HepG2 (cell line): ENCODE results near the gene CHN2. TPM values are rescaled to one million over a fixed set of nuclear protein-coding genes. Genes with fewer than 3 reads are reported as not detected.

Experiments used
- GABPB1 ChIP-seq: IDR thresholded peaks from 2 replicates; pipeline ENCODE4 v1.6.1; 2016; ENCODE audit warnings: mild to moderate bottlenecking, missing genetic modification reagents, moderate library complexity, missing compliant biosample characterization
- NAIF1 ChIP-seq: sonication (generic); formaldehyde crosslinking; IDR thresholded peaks from 2 replicates; pipeline ENCODE4 v1.5.0; 2020; ENCODE audit warnings: mild to moderate bottlenecking, missing genetic modification reagents, borderline replicate concordance
- NONO ChIP-seq, 2 experiments: fragments of 450-650 bp in 1 of 2; sonication (generic) in 1 of 2; formaldehyde crosslinking in 1 of 2; IDR thresholded peaks in 1 of 2; conservative IDR thresholded peaks in 1 of 2; 2 replicates each; pipeline versions ENCODE4 v1.6.1 to v1.8.0; 2017 to 2022; ENCODE audit warnings: mild to moderate bottlenecking in 1 of 2, missing genetic modification reagents in 1 of 2, moderate library complexity in 1 of 2
- PITX1 ChIP-seq: sonication (generic); formaldehyde crosslinking; IDR thresholded peaks from 2 replicates; pipeline ENCODE4 v1.5.1; 2020; ENCODE audit warnings: mild to moderate bottlenecking, missing genetic modification reagents
- SOX5 ChIP-seq: IDR thresholded peaks from 2 replicates; pipeline ENCODE4 v1.6.1; 2016; ENCODE audit warnings: borderline replicate concordance
- STAT5B ChIP-seq: sonication (generic); formaldehyde crosslinking; IDR thresholded peaks from 2 replicates; pipeline ENCODE4 v1.4.0; 2020; ENCODE audit warnings: missing genetic modification reagents
- TARDBP ChIP-seq: sonication (generic); formaldehyde crosslinking; IDR thresholded peaks from 2 replicates; pipeline ENCODE4 v1.8.0; 2022; ENCODE audit warnings: mild to moderate bottlenecking, missing genetic modification reagents
- TBP ChIP-seq: sonication (generic); formaldehyde crosslinking; IDR thresholded peaks from 2 replicates; pipeline ENCODE4 v1.5.0; 2020; ENCODE audit warnings: missing genetic modification reagents
- ZNF292 ChIP-seq: sonication (generic); formaldehyde crosslinking; IDR thresholded peaks from 2 replicates; pipeline ENCODE4 v1.8.1; 2022; ENCODE audit warnings: mild to moderate bottlenecking, low read depth, missing genetic modification reagents, borderline replicate concordance
- ZNF501 ChIP-seq: sonication (generic); formaldehyde crosslinking; IDR thresholded peaks from 2 replicates; pipeline ENCODE4 v1.5.1; 2020; ENCODE audit warnings: mild to moderate bottlenecking, moderate library complexity, missing genetic modification reagents
- ZNF558 ChIP-seq: sonication (generic); formaldehyde crosslinking; IDR thresholded peaks from 2 replicates; pipeline ENCODE4 v1.9.0; 2022; ENCODE audit warnings: mild to moderate bottlenecking, missing genetic modification reagents, borderline replicate concordance
- ZNF839 ChIP-seq: sonication (generic); formaldehyde crosslinking; IDR thresholded peaks from 2 replicates; pipeline ENCODE4 v1.4.0; 2020; ENCODE audit warnings: missing genetic modification reagents, mild to moderate bottlenecking, borderline replicate concordance
- polyA plus RNA-seq, 8 experiments: library from polyadenylated mRNA; depleted of rRNA in 3 of 8; stranded (reverse) in 7 of 8; unstranded in 1 of 8; fragments of >200 nt; fragmentation: Illumina TruSeq in 4 of 8; extraction: Trizol in 4 of 8; gene quantifications; 2 replicates each; pipeline versions ENCODE4 v1.2.1 to v1.2.3, GENCODE V29; 2011 to 2016; ENCODE audit warnings: low read depth in 4 of 8, missing spikeins in 1 of 8, mixed read lengths in 1 of 8; ENCODE audit not compliant: insufficient read depth in 1 of 8
- total RNA-seq, 5 experiments: library from RNA; depleted of rRNA; stranded (reverse); fragments of >200 nt; fragmentation: Illumina TruSeq; extraction: Trizol; gene quantifications; 2 replicates each; pipeline ENCODE4 v1.2.3, GENCODE V29; 2016; ENCODE audit warnings: low read depth in 1 of 5
- TF ChIP-seq, protein P1 (sequence below): sonication (generic); formaldehyde crosslinking; conservative IDR thresholded peaks from 2 replicates; pipeline ENCODE4 v1.4.0; 2020; ENCODE audit warnings: missing genetic modification reagents
- TF ChIP-seq, protein P2 (sequence below), 2 experiments: sonication (generic) in 1 of 2; formaldehyde crosslinking in 1 of 2; IDR thresholded peaks; 2 replicates each; pipeline versions ENCODE4 v1.4.0 to v1.6.1; 2016 to 2020; ENCODE audit warnings: borderline replicate concordance in 1 of 2, low read depth in 1 of 2, mild to moderate bottlenecking in 1 of 2, missing genetic modification reagents in 1 of 2
- TF ChIP-seq, protein P3 (sequence below): sonication (generic); formaldehyde crosslinking; IDR thresholded peaks from 2 replicates; pipeline ENCODE4 v1.4.0; 2020; ENCODE audit warnings: missing genetic modification reagents
- TF ChIP-seq, protein P4 (sequence below): IDR thresholded peaks from 2 replicates; pipeline ENCODE4 v1.6.1; 2012; ENCODE audit warnings: inconsistent platforms
- TF ChIP-seq, protein P5 (sequence below): sonication (generic); formaldehyde crosslinking; IDR thresholded peaks from 2 replicates; pipeline ENCODE4 v1.8.1; 2023; ENCODE audit warnings: mild to moderate bottlenecking, inconsistent platforms, moderate library complexity, missing genetic modification reagents, borderline replicate concordance
- TF ChIP-seq, protein P6 (sequence below): sonication (generic); formaldehyde crosslinking; IDR thresholded peaks from 2 replicates; pipeline ENCODE4 v1.4.0; 2020; ENCODE audit warnings: mild to moderate bottlenecking, missing genetic modification reagents

Gene CHN2
- total and polyA plus RNA-seq, 2 of the 13 experiments (the other 11 are each of a cell fraction or from before 2014, with no cell fraction given) = 23.5 to 30.5 TPM

DNA sequence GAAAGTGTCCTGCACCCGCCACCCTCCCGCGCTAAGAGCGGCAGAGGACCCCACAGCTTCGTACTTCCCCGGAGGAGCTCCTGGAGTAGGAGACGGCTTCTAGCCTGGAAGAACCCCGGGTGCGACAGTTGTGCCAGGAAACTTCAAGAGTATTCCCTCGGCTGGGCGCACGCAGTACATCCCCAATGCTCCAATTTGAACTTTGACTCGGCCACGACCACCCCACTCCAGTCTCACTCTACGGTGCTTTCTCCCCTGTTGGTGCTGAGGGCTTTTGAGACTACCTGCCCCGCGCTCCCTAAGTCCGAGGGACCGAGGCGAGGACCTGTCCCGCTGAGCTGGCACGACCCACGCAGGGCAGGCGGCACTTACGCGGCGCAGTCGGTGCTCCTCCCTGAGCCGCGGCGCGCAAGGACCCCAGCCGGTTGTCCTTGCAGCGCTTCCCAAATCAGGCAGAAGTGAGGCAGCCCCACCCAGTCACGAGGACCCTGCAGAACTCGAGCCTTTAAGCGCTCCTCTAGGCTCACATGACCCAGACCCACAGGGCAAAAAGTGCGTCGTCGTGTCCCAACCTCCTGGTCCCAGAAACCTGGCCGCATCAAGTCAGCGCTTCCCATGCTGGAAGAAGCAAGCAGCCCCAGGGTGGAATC is 48.4 kb upstream of the CHN2 start, which contains the start of gene CPVL (continued):
- TF ChIP-seq ZNF292 = peak; percentile 58; the same call in 1 of the 2 replicates
- TF ChIP-seq STAT5B (CRISPR knock-in tag) = 0 out of 2 replicates have a peak, but pooled peaks have one; percentile 35
- TF ChIP-seq, protein P1, sequence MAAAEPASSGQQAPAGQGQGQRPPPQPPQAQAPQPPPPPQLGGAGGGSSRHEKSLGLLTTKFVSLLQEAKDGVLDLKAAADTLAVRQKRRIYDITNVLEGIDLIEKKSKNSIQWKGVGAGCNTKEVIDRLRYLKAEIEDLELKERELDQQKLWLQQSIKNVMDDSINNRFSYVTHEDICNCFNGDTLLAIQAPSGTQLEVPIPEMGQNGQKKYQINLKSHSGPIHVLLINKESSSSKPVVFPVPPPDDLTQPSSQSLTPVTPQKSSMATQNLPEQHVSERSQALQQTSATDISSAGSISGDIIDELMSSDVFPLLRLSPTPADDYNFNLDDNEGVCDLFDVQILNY = no peak
- no peak for TF ChIP-seq PITX1 (CRISPR knock-in tag)
- TF ChIP-seq NAIF1 (CRISPR knock-in tag) = no peak
- TF ChIP-seq ZNF501 (CRISPR knock-in tag) = peak; percentile 1; the same call in 1 of the 2 replicates
- TF ChIP-seq, protein P2, sequence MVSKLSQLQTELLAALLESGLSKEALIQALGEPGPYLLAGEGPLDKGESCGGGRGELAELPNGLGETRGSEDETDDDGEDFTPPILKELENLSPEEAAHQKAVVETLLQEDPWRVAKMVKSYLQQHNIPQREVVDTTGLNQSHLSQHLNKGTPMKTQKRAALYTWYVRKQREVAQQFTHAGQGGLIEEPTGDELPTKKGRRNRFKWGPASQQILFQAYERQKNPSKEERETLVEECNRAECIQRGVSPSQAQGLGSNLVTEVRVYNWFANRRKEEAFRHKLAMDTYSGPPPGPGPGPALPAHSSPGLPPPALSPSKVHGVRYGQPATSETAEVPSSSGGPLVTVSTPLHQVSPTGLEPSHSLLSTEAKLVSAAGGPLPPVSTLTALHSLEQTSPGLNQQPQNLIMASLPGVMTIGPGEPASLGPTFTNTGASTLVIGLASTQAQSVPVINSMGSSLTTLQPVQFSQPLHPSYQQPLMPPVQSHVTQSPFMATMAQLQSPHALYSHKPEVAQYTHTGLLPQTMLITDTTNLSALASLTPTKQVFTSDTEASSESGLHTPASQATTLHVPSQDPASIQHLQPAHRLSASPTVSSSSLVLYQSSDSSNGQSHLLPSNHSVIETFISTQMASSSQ (IDR thresholded peaks at IDR 0.05; ENCODE audit: low read depth) = no peak
- TF ChIP-seq, protein P2 (CRISPR knock-in tag; IDR thresholded peaks at IDR 0.05; ENCODE audit: borderline replicate concordance) = no peak
- TF ChIP-seq, protein P3, sequence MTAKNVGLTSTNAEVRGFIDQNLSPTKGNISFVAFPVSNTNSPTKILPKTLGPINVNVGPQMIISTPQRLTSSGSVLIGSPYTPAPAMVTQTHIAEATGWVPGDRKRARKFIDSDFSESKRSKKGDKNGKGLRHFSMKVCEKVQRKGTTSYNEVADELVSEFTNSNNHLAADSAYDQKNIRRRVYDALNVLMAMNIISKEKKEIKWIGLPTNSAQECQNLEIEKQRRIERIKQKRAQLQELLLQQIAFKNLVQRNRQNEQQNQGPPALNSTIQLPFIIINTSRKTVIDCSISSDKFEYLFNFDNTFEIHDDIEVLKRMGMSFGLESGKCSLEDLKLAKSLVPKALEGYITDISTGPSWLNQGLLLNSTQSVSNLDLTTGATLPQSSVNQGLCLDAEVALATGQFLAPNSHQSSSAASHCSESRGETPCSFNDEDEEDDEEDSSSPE (CRISPR knock-in tag) = 0 out of 2 replicates have a peak, but pooled peaks have one; percentile 25
- 0 out of 2 replicates have a peak, but pooled peaks have one; percentile 39 for TF ChIP-seq TARDBP (CRISPR knock-in tag)
- TF ChIP-seq GABPB1 (CRISPR knock-in tag) = peak; percentile 59; the same call in 1 of the 2 replicates
- TF ChIP-seq, protein P4, sequence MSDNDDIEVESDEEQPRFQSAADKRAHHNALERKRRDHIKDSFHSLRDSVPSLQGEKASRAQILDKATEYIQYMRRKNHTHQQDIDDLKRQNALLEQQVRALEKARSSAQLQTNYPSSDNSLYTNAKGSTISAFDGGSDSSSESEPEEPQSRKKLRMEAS = peak; percentile 81; the same call in 1 of the 2 replicates
- no peak for TF ChIP-seq TBP (CRISPR knock-in tag)
- TF ChIP-seq, protein P5, sequence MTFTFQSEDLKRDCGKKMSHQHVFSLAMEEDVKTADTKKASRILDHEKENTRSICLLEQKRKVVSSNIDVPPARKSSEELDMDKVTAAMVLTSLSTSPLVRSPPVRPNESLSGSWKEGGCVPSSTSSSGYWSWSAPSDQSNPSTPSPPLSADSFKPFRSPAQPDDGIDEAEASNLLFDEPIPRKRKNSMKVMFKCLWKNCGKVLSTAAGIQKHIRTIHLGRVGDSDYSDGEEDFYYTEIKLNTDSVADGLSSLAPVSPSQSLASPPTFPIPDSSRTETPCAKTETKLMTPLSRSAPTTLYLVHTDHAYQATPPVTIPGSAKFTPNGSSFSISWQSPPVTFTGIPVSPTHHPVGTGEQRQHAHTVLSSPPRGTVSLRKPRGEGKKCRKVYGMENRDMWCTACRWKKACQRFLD = no peak
- TF ChIP-seq NONO (IDR thresholded peaks at IDR 0.05) = no peak
- peak; percentile 74; the same call in 1 of the 2 replicates for TF ChIP-seq NONO (CRISPR knock-in tag; conservative IDR thresholded peaks at IDR 0.05)
- peak; percentile 52; the same call in 1 of the 2 replicates for TF ChIP-seq ZNF558 (CRISPR knock-in tag)
- no peak for TF ChIP-seq SOX5 (CRISPR knock-in tag)
- TF ChIP-seq, protein P6, sequence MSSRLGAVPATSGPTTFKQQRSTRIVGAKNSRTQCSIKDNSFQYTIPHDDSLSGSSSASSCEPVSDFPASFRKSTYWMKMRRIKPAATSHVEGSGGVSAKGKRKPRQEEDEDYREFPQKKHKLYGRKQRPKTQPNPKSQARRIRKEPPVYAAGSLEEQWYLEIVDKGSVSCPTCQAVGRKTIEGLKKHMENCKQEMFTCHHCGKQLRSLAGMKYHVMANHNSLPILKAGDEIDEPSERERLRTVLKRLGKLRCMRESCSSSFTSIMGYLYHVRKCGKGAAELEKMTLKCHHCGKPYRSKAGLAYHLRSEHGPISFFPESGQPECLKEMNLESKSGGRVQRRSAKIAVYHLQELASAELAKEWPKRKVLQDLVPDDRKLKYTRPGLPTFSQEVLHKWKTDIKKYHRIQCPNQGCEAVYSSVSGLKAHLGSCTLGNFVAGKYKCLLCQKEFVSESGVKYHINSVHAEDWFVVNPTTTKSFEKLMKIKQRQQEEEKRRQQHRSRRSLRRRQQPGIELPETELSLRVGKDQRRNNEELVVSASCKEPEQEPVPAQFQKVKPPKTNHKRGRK (CRISPR knock-in tag) = 0 out of 2 replicates have a peak, but pooled peaks have one; percentile 54
- TF ChIP-seq ZNF839 (CRISPR knock-in tag) = peak; percentile 78; the same call in 1 of the 2 replicates
